Measurements from ENCODE around the gene NEURL2.

Gene NEURL2

GRCh38 chr20:45850238-45850637 is 40.8 kb downstream of the NEURL2 start:
- Histone ChIP-seq H3K36me3 (ENCODE audit: low read depth) (peaks cover 70% of the 10 kb centered on the region), H3K27me3 (ENCODE audit: insufficient read depth, poor library complexity, severe bottlenecking) (no peaks in the 10 kb centered on the region), H3K27ac (ENCODE audit: poor library complexity, severe bottlenecking) (no peak overlapping the region), H3K9me3 (ENCODE audit: severe bottlenecking) (no peaks in the 10 kb centered on the region), H3K4me1 (ENCODE audit: insufficient read depth, poor library complexity, severe bottlenecking) (no peaks in the 10 kb centered on the region), H3K4me3 (ENCODE audit: severe bottlenecking) (no peak overlapping the region)
- no peak for DNase-seq (ENCODE audit: low spot score)
- no peak for ATAC-seq (ENCODE audit: low read depth)
- TF ChIP-seq, protein P1, sequence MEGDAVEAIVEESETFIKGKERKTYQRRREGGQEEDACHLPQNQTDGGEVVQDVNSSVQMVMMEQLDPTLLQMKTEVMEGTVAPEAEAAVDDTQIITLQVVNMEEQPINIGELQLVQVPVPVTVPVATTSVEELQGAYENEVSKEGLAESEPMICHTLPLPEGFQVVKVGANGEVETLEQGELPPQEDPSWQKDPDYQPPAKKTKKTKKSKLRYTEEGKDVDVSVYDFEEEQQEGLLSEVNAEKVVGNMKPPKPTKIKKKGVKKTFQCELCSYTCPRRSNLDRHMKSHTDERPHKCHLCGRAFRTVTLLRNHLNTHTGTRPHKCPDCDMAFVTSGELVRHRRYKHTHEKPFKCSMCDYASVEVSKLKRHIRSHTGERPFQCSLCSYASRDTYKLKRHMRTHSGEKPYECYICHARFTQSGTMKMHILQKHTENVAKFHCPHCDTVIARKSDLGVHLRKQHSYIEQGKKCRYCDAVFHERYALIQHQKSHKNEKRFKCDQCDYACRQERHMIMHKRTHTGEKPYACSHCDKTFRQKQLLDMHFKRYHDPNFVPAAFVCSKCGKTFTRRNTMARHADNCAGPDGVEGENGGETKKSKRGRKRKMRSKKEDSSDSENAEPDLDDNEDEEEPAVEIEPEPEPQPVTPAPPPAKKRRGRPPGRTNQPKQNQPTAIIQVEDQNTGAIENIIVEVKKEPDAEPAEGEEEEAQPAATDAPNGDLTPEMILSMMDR (IDR thresholded peaks at IDR 0.05; ENCODE audit: poor library complexity, severe bottlenecking): no peak

GRCh38 chr20:45848969-45849582 is 41.9 kb downstream of the NEURL2 start:
- ATAC-seq (ENCODE audit: low read depth) (0 out of 3 replicates have a peak, but pooled peaks have one; percentile 11), DNase-seq (ENCODE audit: low spot score) (no peak)
- TF ChIP-seq, protein P1 (IDR thresholded peaks at IDR 0.05; ENCODE audit: poor library complexity, severe bottlenecking): no peak
- H3K4me3 ChIP-seq (ENCODE audit: severe bottlenecking): no peak overlapping the region
- no peak overlapping the region for H3K27ac ChIP-seq (ENCODE audit: poor library complexity, severe bottlenecking)
- peaks cover 70% of the 10 kb centered on the region for H3K36me3 ChIP-seq (ENCODE audit: low read depth)
- no peaks in the 10 kb centered on the region for H3K27me3 ChIP-seq (ENCODE audit: insufficient read depth, poor library complexity, severe bottlenecking)
- H3K4me1 ChIP-seq (ENCODE audit: insufficient read depth, poor library complexity, severe bottlenecking): no peaks in the 10 kb centered on the region
- H3K9me3 ChIP-seq (ENCODE audit: severe bottlenecking): no peaks in the 10 kb centered on the region

DNA sequence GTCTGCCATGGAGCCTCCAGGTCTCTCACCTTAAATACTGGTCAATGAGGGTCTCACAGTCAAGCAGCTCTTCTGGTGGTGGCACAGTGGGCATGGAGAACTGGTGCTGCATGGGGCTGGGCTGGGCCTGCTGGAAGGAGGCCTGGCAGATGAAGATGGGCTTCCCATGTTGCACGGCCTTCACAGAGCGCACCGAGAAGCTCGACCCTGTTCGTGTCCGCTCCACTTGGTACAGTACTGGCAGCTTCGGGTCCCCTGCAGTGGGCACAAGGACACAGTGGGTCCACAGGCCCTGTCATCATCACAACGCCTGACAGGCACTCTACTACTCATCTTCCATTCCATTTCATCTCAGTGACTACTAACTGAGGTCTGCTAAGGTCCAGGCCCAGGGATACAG is 42.6 kb downstream of the NEURL2 start:
- peaks cover 70% of the 10 kb centered on the region for H3K36me3 ChIP-seq (ENCODE audit: low read depth)
- no peak overlapping the region for H3K27ac ChIP-seq (ENCODE audit: poor library complexity, severe bottlenecking)
- H3K4me1 ChIP-seq (ENCODE audit: insufficient read depth, poor library complexity, severe bottlenecking): no peaks in the 10 kb centered on the region
- H3K27me3 ChIP-seq (ENCODE audit: insufficient read depth, poor library complexity, severe bottlenecking): no peaks in the 10 kb centered on the region
- ATAC-seq (ENCODE audit: low read depth) (no peak), DNase-seq (ENCODE audit: low spot score) (no peak)
- H3K4me3 ChIP-seq (ENCODE audit: severe bottlenecking): no peak overlapping the region
- TF ChIP-seq, protein P1 (IDR thresholded peaks at IDR 0.05; ENCODE audit: poor library complexity, severe bottlenecking): no peak
- no peaks in the 10 kb centered on the region for H3K9me3 ChIP-seq (ENCODE audit: severe bottlenecking)

- TF ChIP-seq, protein P1 (IDR thresholded peaks at IDR 0.05; ENCODE audit: poor library complexity, severe bottlenecking): no peak
- Histone ChIP-seq H3K9me3 (ENCODE audit: severe bottlenecking) (no peaks in the 10 kb centered on the region), H3K4me3 (ENCODE audit: severe bottlenecking) (no peak overlapping the region), H3K4me1 (ENCODE audit: insufficient read depth, poor library complexity, severe bottlenecking) (no peaks in the 10 kb centered on the region), H3K27me3 (ENCODE audit: insufficient read depth, poor library complexity, severe bottlenecking) (no peaks in the 10 kb centered on the region), H3K27ac (ENCODE audit: poor library complexity, severe bottlenecking) (no peak overlapping the region), H3K36me3 (ENCODE audit: low read depth) (peaks cover 79% of the 10 kb centered on the region)
- ATAC-seq (ENCODE audit: low read depth) (no peak), DNase-seq (ENCODE audit: low spot score) (no peak)
These were observed 45.6 kb downstream of the NEURL2 start for GRCh38 chr20:45845452-45845851.

- TF ChIP-seq, protein P1 (IDR thresholded peaks at IDR 0.05; ENCODE audit: poor library complexity, severe bottlenecking): no peak
- Histone ChIP-seq H3K36me3 (ENCODE audit: low read depth) (peaks cover 74% of the 10 kb centered on the region), H3K27ac (ENCODE audit: poor library complexity, severe bottlenecking) (no peak overlapping the region), H3K9me3 (ENCODE audit: severe bottlenecking) (no peaks in the 10 kb centered on the region), H3K4me1 (ENCODE audit: insufficient read depth, poor library complexity, severe bottlenecking) (no peaks in the 10 kb centered on the region), H3K27me3 (ENCODE audit: insufficient read depth, poor library complexity, severe bottlenecking) (no peaks in the 10 kb centered on the region), H3K4me3 (ENCODE audit: severe bottlenecking) (no peak overlapping the region)
- no peak for ATAC-seq (ENCODE audit: low read depth)
- DNase-seq (ENCODE audit: low spot score): no peak
These were observed 47.5 kb downstream of the NEURL2 start for GRCh38 chr20:45843506-45843905.

Measured in RWPE2 (cell line).